ENCODE measurements around the gene CCDC141. TPM values are rescaled to one million over a fixed set of nuclear protein-coding genes. Genes with fewer than 3 reads are reported as not detected.

CCDC141 gene
- total RNA-seq, 4 donors from 2014 or later = 1.7 to 7.7 (median 3.9) TPM

GRCh38 chr2:179082697-179083096 is 32.8 kb upstream of the CCDC141 start:
- Histone ChIP-seq H3K27ac (no peak overlapping the region), H3K4me1 (no peaks in the 10 kb centered on the region), H3K4me3 (no peak overlapping the region), H3K27me3 (no peaks in the 10 kb centered on the region), H3K36me3 (no peaks in the 10 kb centered on the region), H3K9me3 (peaks cover 0 to 18% (median 3%) of the 10 kb centered on the region in 4 donors)
- TF ChIP-seq POLR2A (IDR thresholded peaks at IDR 0.05) (no peak), EP300 (IDR thresholded peaks at IDR 0.05) (no peak)
- TF ChIP-seq, protein P1, sequence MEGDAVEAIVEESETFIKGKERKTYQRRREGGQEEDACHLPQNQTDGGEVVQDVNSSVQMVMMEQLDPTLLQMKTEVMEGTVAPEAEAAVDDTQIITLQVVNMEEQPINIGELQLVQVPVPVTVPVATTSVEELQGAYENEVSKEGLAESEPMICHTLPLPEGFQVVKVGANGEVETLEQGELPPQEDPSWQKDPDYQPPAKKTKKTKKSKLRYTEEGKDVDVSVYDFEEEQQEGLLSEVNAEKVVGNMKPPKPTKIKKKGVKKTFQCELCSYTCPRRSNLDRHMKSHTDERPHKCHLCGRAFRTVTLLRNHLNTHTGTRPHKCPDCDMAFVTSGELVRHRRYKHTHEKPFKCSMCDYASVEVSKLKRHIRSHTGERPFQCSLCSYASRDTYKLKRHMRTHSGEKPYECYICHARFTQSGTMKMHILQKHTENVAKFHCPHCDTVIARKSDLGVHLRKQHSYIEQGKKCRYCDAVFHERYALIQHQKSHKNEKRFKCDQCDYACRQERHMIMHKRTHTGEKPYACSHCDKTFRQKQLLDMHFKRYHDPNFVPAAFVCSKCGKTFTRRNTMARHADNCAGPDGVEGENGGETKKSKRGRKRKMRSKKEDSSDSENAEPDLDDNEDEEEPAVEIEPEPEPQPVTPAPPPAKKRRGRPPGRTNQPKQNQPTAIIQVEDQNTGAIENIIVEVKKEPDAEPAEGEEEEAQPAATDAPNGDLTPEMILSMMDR (IDR thresholded peaks at IDR 0.05) = no peak
- no peak for DNase-seq (ENCODE audit: low spot score in 2 of 2)
- 95 to 96% methylated on average over 2 of the region's 2 CpGs for WGBS, 2 donors

DNA sequence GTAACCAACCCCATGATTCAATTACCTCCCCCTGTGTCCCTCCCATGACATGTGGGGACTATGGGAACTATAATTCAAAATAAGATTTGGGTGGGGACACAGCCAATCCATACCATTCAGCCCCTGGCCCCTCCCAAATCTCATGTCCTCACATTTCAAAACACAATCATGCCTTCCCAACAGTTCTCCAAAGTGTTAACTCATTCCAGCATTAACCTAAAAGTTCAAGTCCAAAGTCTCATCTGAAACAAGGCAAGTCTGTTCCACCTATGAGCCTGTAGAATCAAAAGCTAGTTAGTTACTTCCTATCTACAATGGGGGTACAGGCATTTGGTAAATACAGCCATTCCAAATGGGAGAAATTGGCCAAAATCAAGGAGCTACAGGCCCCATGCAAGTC is 32.0 kb upstream of the CCDC141 start:
- no peak overlapping the region for H3K4me3 ChIP-seq
- peaks cover 0 to 24% (median 3%) of the 10 kb centered on the region in 4 donors for H3K9me3 ChIP-seq
- H3K27ac ChIP-seq = no peak overlapping the region
- H3K36me3 ChIP-seq = no peaks in the 10 kb centered on the region
- TF ChIP-seq POLR2A (IDR thresholded peaks at IDR 0.05) = no peak
- no peak for TF ChIP-seq EP300 (IDR thresholded peaks at IDR 0.05)
- TF ChIP-seq, protein P1 (IDR thresholded peaks at IDR 0.05) = no peak
- H3K27me3 ChIP-seq = no peaks in the 10 kb centered on the region
- no peaks in the 10 kb centered on the region for H3K4me1 ChIP-seq
- DNase-seq (ENCODE audit: low spot score in 2 of 2) = no peak

DNA sequence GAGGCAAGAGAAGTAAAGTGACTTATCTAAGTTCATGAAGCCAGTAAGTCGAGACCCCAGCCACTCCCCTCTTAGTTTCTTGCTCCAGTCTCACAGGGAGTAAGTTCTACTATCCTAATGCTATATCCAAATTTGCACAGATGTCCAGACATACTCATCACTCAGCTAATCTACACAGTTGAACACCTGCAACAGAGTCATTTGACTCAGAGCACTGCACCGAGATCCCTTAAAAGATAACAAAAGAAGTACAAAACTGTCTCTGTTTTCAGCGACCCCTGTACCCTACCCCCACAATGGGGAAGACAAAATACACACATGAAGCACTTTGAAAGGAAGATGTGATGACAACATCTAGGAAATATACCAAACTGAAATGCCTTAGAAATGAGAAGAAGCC is 22.6 kb upstream of the CCDC141 start:
- no peaks in the 10 kb centered on the region for H3K36me3 ChIP-seq
- H3K4me1 ChIP-seq = no peaks in the 10 kb centered on the region
- DNase-seq (ENCODE audit: low spot score in 2 of 2) = no peak
- no peak overlapping the region for H3K4me3 ChIP-seq
- TF ChIP-seq POLR2A (IDR thresholded peaks at IDR 0.05) (no peak), EP300 (IDR thresholded peaks at IDR 0.05) (no peak)
- TF ChIP-seq, protein P1 (IDR thresholded peaks at IDR 0.05) = no peak
- H3K27me3 ChIP-seq = no peaks in the 10 kb centered on the region
- H3K9me3 ChIP-seq = peaks cover 0 to 11% (median 0%) of the 10 kb centered on the region in 4 donors
- WGBS, 2 donors = 56 to 66% methylated on average over 3 of the region's 3 CpGs
- H3K27ac ChIP-seq = no peak overlapping the region

- Histone ChIP-seq H3K4me1 (no peaks in the 10 kb centered on the region), H3K9me3 (peaks cover 0 to 6% (median 0%) of the 10 kb centered on the region in 4 donors), H3K4me3 (no peak overlapping the region), H3K36me3 (no peaks in the 10 kb centered on the region), H3K27me3 (no peaks in the 10 kb centered on the region), H3K27ac (no peak overlapping the region)
- no peak for DNase-seq (ENCODE audit: low spot score in 2 of 2)
- TF ChIP-seq, protein P1 (IDR thresholded peaks at IDR 0.05) = no peak
- TF ChIP-seq POLR2A (IDR thresholded peaks at IDR 0.05) = no peak
- no peak for TF ChIP-seq EP300 (IDR thresholded peaks at IDR 0.05)
- 63 to 67% methylated on average over 3 of the region's 3 CpGs for WGBS, 2 donors
Observed at GRCh38 chr2:179071810-179072355, 21.9 kb upstream of the CCDC141 start.

DNA sequence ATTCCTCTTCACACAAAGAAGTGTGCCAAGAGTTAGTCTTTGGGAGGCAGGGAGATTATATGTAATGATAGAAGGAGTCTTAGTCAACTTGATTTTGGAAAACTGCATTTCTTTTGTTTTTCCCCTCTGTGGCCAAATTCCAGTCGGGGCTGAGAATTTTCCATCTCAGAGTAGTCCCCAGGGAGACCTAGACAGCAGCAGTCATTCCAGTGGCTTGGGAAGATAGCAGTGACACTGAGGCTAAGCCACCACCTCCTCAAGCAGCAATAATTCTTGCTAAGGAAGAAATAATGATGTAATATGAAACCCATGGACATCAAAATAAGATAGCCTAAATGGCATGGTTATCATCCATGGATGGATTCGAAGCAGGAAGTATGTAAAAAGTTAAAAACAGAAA is 21.0 kb upstream of the CCDC141 start:
- WGBS, 2 donors = 50 to 67% methylated on average over 2 of the region's 2 CpGs
- no peaks in the 10 kb centered on the region for H3K36me3 ChIP-seq
- no peak for TF ChIP-seq EP300 (IDR thresholded peaks at IDR 0.05)
- TF ChIP-seq, protein P1 (IDR thresholded peaks at IDR 0.05) = no peak

More for the DNA sequence above, 21.0 kb upstream of the CCDC141 start:
- H3K4me1 ChIP-seq = no peaks in the 10 kb centered on the region
- H3K9me3 ChIP-seq = no peaks in the 10 kb centered on the region
- no peaks in the 10 kb centered on the region for H3K27me3 ChIP-seq
- no peak for DNase-seq (ENCODE audit: low spot score in 2 of 2)
- H3K27ac ChIP-seq = no peak overlapping the region
- no peak overlapping the region for H3K4me3 ChIP-seq
